ENCODE measurements around the gene POLR3B.
"Not testable (repeated sequence)": the region's sequence is repeated elsewhere in the genome, so short reads cannot be mapped to it uniquely, and the experiment has no call there.

POLR3B gene

DNA sequence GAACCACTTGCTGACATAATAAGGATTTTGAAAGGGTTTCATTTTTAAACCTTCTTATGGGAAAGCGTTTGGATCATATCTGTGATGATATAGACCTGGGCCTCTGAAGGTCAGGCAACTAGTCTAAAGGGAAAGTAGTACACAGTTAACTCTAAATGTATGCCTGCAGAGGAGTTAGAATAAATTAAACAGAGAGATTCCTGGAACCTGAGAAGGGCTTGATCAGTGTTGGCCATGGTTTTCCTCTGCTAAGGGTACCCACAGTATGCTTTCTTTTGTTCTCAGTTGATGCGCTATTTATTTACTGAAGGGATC is 14.4 kb upstream of the POLR3B start:
- no peak for DNase-seq

DNA sequence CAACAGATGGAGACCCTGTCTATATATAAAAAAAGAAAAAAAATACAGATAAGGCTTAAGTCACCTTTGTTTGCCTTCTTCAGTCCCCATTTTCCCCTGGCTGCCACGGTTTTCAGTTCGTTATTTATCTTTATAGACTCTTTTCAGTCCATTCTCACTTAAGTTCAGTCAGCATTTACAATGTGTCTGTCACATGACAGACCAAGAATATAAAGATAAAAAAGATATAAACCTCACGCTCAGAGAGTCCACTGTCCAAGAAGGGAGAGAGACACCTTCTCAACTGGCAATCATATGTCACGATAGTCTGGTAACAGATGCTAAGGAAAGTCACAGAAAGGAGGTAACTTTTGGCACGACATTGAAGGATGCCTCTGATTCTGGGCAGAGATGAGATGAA is 13.4 kb upstream of the POLR3B start:
- DNase-seq, result no peak

DNA sequence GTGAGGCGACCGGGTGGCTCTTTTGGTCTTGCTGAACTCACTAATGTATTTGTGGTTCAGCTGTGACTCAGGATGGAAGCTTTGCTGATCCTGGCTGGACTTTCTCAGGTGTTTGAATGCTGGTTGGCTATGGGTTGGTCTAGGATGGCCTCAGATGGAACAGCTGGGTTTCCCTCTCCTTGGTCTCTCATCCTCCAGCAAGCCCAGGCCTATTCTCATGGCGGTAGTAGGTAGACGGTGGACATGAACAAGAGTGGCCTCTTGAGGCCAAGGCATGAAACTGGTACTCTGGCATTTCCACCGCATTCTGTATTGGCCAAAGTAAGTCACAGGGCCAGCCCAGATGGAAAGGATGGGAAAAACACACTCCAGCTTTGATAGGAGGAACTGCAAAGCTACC is 11.8 kb upstream of the POLR3B start:
- DNase-seq, result no peak

DNA sequence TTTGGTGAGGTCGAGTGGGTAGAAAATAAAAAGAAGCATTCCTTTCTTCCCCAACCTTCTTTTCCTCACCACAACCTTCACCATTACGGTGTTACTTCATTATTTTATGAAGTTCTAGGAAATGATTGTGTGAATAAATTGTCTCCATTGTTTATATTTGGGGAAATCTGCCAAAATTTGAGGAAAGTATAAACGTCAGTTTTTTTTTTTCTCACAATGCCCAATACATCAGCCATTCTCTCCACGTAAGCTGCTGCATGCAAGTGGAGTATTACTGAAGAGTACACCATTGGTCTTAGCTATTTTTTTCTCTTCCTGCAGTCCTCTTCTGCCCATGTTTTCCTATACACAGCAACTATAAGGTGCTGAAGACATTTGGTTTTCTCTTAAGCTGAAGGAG is 9.1 kb upstream of the POLR3B start:
- DNase-seq, result no peak

DNA sequence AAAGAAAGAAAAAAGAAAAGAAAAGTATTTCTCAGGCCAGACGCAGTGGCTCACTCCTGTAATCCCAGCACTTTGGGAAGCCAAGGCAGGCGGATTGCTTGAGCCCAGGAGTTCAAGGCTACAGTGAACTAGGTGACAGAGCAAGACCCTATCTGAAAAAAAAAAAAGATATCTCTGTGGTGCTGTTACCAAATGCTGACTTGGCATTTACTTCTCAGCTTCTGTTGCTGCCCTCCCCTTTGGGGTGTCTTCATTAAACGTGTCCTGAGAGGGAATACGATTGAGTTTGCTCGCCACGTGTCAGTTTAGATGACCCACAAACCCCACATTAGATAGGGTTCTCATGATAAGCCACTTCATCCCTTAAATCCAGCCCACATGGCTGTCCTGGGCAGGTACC is 4.4 kb upstream of the POLR3B start:
- no peak for DNase-seq

DNA sequence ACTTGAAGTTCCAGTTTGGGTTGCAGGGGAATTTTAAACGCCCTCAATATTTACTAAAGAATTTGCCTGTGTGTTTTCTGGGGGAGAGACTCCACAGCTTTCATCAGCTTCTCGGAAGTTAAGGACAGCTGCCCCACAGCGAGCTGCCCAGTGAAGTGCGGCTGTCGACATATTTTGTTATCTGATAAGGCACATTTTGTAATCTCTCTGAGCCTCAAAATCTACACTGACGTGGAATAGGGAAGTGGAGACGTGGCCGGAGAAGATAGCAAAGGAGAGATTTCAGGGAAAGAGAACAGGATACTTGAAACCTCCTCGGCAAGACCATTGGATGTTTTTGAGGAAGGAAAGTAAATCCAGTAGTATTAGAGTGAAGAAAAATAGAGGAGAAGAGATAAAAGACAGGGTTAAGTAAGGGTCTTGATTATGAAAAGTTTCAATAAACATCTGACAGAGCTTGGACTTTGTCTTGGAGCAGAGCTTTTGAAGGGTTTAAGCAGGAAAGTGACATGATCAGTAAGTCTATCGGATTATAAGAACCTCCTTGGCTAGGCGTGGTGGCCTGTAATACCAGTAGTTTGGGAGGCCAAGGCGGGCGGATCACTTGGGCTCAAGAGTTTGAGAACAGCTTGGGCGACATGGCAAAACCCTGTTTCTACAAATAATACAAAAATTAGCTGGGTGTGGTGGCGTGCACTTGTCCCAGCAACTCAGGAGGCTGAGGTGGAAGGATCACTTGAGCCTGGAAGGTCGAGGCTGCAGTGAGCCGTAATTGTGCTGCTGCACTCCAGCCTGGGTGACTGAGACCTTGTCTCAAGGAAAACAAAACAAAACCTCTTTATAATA is 1.1 kb downstream of the POLR3B start:
- DNase-seq, result no peak

DNA sequence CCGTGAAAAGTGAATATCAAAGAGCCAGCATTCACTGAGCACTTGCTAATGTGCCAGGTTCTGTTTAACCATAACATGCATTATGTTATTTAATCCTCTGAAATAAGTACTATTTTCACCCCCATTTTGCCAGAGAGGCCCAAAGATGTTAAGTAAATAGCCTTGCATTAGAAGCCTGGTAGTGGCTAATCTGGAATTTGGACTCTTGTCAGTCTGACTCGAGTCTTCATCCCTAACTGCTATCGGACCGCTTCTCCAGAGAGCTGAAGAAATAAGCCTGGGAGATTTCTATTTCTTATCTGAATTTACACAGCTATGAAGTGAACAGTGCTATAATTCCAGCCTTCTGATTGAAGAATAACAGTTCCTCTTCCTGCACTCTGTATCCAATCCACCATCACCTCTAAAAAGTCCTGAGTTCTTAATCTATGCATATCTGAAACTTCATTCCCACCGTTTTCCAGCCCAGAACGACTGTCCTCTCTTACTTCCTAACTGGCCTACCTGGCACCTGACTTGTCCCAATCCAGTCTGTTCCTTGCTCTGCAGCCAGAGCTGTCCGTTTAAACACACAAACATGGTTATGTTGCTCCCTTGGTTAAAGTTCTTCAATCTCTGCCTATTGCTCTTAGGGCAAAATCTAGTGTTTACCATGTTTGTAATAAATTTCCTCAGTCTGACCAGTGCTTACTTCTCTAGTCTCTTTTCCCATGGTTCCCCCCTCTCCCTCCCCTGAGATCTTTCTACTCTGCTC is 2.3 kb downstream of the POLR3B start:
- no peak for DNase-seq

DNA sequence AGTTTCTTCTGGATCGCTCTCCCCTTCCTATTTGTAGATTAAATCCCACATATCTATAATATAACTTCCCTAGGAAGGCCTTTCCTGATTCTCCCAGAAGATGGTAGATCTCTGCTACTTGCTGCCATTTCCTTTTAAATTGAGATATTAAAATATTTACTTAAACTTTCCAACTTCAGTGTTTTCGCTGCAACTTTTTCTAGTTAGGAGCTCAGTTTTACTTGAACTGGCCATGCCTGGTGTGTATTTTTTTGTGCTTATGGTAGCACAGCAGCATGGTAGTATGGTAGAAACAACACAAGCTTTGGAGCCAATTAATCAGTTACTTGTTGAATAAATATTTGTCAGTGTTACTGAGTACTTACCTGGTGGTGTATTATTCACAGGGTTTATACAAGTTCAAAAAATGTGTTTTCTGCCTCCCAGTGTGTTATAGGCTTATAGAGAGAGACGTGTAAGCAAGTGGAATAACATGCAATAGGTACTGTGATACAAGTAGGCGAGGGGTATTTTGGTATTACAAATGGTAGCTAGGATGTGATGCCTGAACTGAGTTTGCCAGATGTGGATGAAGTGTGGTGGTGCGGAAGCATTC is 2.9 kb downstream of the POLR3B start:
- DNase-seq, result no peak

DNA sequence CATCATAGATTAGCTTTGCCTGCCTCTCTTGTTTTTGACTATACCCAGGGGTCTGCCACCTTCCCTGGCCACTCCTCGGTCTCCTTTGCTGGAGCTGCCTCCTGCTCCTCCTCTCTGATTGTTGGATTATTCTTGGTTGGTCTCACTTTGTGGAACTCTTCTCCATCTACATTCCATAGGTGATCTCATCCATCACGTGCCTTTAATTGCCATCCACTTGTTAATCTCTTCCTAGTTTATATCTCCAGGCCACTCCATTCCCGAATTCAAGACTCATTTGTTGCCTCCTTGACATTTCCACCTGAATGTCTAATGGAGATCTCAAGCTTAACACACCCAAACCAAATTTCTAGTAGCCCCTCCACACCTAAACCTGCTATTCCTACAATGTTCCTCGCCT is 5.4 kb downstream of the POLR3B start:
- no peak for DNase-seq

DNA sequence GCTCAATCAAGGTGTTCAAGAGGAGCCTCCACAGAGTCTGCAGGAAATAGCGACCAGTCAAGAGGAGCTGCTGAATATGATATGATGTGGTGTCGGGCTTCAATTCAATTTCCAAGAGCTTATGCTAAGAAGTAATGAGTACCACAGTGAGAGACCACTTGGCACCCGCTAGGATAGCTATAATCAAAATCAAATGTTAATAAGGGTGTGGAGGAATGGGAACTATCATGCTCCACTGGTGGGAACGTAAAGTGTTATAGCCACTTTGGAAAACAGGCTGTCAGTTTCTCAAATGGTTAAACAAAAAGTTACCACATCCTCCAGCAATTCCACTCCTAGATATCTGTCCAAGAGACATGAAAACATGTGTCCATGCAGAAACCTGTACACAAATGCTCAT is 6.7 kb downstream of the POLR3B start:
- DNase-seq, result no peak

DNA sequence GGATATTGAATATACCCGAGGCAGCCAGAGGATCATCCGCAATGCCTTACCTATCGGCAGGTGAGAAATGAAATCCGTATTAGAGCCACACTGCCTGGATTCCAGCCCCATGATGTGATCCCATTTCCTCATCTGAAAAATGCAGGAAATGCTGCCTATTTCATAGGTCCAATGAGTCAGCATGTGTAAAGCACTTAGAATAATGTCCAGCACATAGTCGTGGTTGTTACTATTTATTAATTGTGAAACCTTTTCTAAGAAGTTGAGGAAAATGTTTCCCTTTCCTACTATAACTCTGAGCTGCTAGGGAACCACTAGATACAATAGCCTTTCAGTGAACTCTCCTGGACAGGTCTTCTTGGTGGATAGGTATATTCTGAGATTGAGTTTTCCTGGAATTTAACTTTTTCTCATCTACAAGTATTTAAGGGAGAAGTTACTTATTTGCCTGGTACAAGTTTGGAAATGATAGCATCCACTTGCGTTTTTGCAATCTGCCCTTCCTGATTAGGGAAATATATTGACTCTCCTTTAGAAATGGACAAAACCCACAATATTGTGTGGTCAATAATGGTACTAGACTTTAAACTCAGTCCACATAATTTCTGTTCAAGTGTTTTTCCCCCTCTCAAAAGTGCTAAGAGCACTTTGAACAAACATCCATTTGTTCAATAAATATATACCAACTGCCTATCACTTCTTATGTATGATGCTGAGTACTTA is 12.2 kb downstream of the POLR3B start:
- no peak for DNase-seq

DNA sequence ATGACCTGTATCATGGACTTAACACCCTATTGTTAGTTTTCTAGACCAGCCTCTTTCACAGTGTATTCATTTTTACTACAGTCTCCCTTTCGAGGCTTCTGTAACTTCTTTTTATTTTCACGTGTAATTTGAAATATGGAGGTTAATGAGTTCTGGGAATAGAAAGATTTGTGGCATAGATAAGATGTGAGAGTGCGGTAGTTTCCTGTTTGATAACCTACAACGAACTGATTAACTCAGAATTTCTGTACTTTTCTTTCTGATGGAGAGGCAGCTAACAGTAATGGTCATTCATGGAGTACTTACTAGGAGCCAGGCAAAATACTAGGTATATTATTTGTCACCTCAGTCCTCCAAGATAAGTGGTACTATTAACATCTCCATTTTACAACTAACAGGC is 21.2 kb downstream of the POLR3B start:
- DNase-seq, result no peak

DNA sequence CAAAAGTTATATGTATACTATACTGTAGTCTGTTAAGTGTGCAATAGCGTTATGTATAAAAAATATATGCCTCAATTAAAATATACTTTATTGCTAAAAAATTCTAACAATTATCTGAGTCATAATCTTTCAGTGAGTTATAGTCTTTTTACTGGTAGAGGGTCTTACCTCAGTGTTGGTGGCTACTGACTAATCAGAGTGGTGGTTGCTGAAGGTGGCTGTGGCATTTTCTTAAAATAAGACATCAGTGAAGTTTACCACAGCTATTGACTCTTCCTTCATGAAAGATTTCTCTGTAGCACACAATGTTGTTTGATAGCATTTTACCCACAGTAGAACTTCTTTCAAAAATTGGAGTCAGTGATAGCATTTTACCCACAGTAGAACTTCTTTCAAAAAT is 23.4 kb downstream of the POLR3B start:
- DNase-seq, result no peak

DNA sequence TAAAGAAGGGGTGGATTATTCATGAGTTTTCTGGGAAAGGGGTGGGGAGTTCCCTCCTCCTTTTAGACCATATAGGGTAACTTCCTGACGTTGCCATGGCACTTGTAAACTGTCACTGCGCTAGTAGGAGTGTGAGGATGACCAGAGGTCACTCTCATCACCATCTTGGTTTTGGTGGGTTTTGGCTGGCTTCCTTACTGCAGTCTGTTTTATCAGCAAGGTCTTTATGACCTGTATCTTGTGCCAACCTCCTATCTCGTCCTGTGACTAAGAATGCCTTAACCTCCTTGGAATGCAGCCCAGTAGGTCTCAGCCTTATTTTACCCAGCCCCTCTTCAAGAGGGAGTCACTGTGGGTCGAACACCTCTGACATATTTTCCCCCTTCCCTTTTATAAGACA is 24.3 kb downstream of the POLR3B start:
- DNase-seq, result not testable (repeated sequence)

DNA sequence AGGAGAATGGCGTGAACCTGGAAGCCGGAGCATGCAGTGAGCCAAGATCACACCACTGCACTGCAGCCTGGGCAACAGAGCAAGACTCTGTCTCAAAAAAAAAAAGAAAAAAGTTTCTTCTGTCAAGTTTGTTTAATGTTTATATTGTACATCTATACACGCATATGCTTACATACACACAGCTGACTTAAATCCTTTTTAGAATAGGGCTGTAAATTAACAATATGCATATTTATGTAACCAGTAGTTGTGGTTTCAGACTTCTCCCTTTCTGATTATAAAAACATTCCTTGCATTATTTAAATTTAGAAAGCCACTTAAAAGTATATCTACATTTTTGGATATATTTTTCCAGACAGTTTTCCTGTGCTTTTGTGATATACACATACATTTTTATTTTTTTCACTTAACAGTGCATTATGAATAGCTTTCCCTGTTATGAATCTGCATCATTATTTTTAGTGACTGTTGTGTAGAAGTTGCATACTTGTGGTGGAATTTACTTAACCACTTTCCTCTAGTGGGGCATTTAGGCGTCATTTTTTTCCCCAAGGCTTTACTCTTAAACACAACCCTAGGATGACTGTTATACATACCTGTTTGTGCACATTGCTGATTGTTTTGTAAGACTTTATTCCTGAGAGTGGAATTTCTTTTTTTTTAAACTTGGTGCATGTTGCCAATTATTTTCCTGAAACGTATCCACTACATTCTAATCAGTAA is 29.4 kb downstream of the POLR3B start:
- DNase-seq, result no peak

DNA sequence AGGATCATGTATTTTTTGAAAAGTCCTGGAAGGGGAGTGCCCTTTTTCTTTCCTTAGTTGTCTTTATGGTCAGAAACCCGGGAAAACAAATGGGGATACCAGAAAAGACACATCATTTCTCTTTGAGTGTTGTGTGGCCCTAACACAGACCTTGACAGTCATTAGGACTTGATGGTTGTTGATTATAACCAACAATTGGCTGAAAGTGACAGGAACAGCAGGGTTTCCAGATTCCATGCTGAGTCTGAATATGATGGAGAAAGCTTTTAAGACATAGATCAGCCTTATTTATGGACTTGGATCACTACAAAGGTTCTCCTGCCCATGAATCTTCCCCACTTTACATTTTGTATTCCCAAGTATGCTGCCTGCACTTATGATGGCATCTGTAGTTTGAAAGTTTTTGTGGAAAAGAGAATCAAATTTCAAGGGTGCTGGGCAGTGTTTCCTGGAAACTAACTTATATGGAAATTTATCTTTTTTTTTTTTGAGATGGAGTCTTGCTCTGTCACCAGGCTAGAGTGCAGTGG is 30.4 kb downstream of the POLR3B start:
- DNase-seq, result no peak

DNA sequence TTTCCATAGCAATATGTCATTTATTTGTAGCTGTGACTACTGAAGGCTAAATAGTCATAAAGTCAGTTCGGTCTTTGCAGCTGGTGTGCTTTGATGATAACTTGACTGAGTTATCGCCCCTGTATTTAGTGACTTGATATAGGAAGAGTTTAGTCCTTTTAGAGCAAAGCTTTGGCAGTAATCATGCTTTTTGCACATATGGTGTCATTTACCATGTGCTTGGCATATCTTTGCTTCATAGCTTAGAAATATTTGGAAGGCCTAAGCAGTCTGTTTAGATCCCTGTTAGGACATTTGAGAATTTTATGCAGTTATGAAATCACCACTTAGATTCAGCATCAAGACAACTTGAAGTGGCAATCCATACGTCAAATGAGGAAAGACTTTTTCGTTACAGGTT is 31.6 kb downstream of the POLR3B start:
- no peak for DNase-seq

DNA sequence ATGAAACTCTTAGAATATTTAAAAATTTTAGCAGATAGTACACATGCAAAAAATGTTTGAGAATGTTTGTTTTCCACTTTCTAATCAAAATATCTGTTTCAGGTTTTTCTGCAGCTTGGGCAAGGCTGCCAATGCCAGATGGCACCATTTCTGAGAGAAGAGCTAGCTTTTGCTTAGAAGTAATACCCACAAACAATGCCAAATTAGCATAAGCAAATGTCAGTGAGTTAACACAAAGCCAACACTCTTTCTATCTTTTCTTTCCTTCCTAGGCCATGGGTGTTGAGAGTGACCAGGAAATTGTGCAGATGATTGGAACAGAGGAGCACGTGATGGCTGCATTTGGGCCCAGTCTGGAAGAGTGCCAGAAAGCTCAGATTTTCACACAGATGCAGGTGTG is 35.2 kb downstream of the POLR3B start:
- DNase-seq, result no peak

DNA sequence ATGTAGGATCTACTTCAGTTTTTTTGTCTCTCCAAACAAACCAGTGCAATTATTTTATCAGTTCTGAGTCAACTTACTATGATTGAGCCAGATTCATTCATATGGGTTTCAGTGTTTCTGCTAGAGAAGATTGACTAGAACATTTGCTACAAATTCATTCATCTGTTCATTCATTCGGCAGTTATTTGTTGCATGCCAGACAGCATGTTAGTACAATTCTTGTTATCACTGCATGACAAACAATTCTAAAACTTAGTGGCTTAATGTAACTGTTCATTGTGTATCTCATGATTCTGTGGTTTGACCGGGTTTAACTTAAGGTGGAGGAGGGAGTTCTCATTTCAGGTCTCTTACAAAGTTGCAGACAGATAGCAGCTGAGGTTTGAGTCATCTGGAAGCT is 52.3 kb downstream of the POLR3B start:
- DNase-seq, result peak; percentile 3

DNA sequence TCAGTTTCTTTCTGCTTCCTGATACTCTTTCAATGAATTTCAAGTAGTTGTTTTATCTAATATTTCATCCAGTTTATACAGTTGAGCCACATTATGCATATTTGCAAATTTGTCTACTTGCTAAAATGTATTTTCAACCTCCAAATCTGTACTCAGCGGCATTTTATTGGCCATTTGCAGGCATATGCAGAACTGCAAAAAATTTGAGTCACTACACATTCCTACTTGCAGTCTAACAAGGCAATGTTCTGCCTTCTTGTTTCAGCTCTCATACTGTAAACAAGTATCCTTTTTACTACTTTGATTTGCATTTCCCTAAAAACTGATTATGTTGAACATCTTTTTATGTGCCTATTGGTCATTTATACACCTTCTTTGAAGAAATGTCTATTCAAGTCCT is 55.0 kb downstream of the POLR3B start:
- no peak for DNase-seq

DNA sequence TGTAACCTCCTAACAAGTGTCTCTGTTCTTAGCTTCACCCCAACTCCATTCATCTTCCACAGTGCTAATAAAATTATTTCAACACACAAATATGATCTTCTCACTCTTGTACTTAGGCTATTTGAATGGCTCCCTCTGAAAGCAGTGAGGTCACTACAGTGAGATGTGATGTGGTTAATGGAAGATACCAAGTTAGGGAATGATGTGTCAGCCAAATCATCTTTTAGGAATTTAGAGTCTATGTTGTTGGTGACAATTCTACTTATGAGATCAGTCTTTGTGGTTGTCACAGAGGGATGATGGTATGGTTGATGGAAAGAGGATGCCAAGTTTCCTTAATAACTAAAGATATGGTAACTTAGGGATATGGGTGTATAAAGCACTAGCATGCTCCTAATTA is 57.6 kb downstream of the POLR3B start:
- no peak for DNase-seq

DNA sequence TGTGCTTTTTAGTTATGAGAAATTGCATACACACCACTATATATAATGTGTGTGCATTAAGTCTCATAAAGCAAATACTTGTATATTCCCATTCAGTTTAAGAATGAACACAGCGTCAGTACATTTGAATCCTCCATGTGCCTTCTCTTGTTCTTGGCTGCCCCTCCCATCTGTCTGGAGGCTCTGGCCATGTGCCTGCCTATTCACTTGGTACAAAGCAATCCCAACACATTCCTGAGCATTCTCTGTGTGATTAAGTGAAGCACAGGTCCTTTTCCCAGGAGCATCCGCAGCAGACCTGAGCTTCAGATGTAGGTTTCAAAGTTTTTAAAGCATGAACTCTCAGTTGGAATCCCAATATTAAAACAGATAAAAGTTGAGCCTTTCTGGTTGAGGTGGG is 58.7 kb downstream of the POLR3B start:
- DNase-seq, result no peak

Data from activated CD4-positive, alpha-beta T cell treated with anti-CD3 and anti-CD28 coated beads, Interleukin-10, Interleukin-2, amounts not matched to agents 100 ng/mL and 50 ng/mL, durations not matched to agents 16 hours and 8 hours (primary cell).